Measurements from ENCODE around the gene OSCAR.

The OSCAR gene

DNA sequence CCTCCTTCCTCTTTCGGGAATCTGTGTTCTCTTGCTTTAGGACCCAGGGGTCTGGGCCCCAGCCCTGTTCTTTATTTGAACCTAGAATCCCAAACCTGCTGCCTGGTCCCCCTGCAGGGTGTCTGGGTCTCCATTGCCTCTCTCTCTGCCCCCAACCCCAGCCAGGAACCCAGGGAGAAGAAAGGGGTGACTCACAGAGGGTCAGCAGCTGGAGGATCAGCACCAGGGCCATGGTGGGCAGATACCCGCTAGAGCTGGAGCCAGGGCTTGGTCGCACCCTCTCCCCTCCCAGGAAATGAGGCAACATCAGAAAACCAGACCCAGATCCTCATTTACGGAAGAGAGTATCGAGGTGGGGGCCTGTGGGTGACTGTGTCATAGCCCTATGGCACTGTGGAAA, at the start of gene OSCAR:
TSS of gene OSCAR (minus strand) at position 243 of the 400 bp plus-strand sequence. CDS start at position 232, 11 bp downstream.
- H3K4me3 ChIP-seq (ENCODE audit: low read depth, low read length): no peak within 1 kb of the TSS
- TF ChIP-seq, protein P1, sequence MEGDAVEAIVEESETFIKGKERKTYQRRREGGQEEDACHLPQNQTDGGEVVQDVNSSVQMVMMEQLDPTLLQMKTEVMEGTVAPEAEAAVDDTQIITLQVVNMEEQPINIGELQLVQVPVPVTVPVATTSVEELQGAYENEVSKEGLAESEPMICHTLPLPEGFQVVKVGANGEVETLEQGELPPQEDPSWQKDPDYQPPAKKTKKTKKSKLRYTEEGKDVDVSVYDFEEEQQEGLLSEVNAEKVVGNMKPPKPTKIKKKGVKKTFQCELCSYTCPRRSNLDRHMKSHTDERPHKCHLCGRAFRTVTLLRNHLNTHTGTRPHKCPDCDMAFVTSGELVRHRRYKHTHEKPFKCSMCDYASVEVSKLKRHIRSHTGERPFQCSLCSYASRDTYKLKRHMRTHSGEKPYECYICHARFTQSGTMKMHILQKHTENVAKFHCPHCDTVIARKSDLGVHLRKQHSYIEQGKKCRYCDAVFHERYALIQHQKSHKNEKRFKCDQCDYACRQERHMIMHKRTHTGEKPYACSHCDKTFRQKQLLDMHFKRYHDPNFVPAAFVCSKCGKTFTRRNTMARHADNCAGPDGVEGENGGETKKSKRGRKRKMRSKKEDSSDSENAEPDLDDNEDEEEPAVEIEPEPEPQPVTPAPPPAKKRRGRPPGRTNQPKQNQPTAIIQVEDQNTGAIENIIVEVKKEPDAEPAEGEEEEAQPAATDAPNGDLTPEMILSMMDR (IDR thresholded peaks at IDR 0.05; ENCODE audit: low read depth, low read length): no peak
- DNase-seq (ENCODE audit: low read depth, low spot score): no peak
- in situ Hi-C loops (cut with HindIII; ENCODE audit: low sequenced_read_pairs): no loop called here

DNA sequence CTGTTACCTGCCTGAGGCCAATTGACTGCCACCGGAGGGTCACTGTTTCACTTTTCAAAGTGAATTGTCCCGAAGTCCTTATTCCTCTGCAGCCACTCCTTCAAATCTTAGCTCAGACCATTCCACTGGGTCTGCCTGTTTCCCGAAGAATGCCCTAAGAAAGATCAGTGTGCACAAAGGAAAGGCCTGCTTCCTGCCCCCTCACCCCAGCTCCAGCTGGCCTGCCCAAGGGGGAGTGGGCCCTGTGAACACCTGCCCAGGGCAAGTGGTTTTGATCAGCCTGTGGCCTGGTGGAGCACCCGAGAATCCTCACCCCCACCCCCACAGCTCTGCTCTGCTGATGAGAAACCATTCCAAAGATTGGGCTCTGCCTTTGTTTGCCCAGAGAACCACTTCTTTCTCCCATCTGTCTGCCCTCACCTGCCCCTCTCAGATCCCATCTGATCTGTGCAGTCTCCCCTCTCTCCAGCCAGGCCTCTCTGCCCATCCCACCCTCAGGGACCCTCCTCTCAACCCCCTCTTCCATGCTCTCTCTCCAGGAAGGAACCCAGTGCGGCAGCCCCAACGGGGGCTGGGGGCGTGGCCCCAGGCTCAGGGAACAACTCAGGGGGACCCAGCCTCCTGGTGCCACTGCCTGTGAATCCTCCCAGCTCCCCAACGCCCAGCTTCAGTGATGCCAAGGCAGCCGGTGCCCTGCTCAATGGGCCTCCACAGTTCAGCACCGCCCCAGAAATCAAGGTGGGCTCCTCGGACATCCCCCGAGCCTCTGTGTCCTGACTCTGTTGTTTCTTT, 48.6 kb upstream of the OSCAR start:
- in situ Hi-C loops (cut with HindIII; ENCODE audit: low sequenced_read_pairs): no loop called here
- TF ChIP-seq, protein P1 (IDR thresholded peaks at IDR 0.05; ENCODE audit: low read depth, low read length): no peak
- no peak for DNase-seq (ENCODE audit: low read depth, low spot score)
- H3K4me3 ChIP-seq (ENCODE audit: low read depth, low read length): no peak overlapping the region

GRCh38 chr19:54148158-54148557, 47.6 kb upstream of the OSCAR start:
- DNase-seq (ENCODE audit: low read depth, low spot score): no peak
- in situ Hi-C loops (cut with HindIII; ENCODE audit: low sequenced_read_pairs): no loop called here
- no peak overlapping the region for H3K4me3 ChIP-seq (ENCODE audit: low read depth, low read length)
- TF ChIP-seq, protein P1 (IDR thresholded peaks at IDR 0.05; ENCODE audit: low read depth, low read length): no peak

DNA sequence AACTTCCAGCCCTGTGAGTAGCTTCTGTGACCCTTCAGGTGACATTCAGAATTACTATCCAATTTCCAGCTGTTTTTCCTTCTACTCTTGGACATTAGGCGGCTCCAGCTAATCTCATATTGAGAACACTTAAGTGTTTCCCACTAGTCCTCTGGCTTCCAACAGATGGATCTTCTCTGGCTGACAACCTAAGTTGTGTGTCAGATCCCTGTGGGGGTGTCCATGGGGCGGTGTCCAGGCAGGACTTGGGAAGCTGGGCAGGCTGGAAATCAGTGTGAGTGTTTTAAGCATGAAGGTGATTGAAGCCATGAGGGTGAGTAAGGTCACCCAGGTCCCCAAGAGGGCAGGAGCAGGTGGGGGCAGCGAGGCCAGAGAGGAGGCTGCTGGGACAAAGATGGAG, 47.1 kb upstream of the OSCAR start:
- DNase-seq (ENCODE audit: low read depth, low spot score): no peak
- in situ Hi-C loops (cut with HindIII; ENCODE audit: low sequenced_read_pairs): no loop called here
- no peak overlapping the region for H3K4me3 ChIP-seq (ENCODE audit: low read depth, low read length)
- TF ChIP-seq, protein P1 (IDR thresholded peaks at IDR 0.05; ENCODE audit: low read depth, low read length): no peak

- TF ChIP-seq, protein P1 (IDR thresholded peaks at IDR 0.05; ENCODE audit: low read depth, low read length): no peak
- in situ Hi-C loops (cut with HindIII; ENCODE audit: low sequenced_read_pairs): no loop called here
- H3K4me3 ChIP-seq (ENCODE audit: low read depth, low read length): no peak overlapping the region
- no peak for DNase-seq (ENCODE audit: low read depth, low spot score)
These were observed 45.0 kb upstream of the OSCAR start for GRCh38 chr19:54145541-54146158.

DNA sequence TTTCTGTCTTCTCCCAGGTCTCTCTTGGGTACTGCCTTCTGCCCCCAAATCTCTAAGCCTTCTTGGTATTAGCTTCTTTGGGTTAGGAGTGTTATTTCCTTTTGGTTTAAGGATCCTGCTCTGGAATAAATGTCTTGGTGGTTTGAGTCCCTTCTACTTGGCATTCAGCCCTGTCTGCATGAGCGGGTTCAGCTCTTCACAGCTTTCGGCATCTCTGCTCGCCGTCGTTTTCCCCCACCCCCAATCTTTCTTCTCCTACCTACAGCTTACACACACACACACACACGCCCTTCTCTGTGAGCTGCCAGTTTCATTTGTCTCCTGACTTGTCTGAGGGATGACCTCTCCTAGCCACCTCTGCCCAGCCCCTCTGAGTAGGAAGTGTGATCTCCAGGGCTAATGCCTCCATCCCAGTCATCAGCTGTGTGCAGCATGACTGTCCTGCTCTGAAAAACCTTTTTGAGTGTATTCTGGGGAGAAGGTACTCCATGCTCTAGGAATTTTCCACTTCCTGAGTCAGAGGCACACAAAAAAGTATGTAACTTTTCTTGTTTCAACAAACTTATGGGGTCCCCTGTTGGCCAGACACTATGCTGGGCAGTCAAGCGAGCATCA, 41.7 kb upstream of the OSCAR start:
- H3K4me3 ChIP-seq (ENCODE audit: low read depth, low read length): no peak overlapping the region
- in situ Hi-C loops (cut with HindIII; ENCODE audit: low sequenced_read_pairs): no loop called here
- TF ChIP-seq, protein P1 (IDR thresholded peaks at IDR 0.05; ENCODE audit: low read depth, low read length): no peak
- no peak for DNase-seq (ENCODE audit: low read depth, low spot score)

Data from astrocyte of the spinal cord (primary cell).